ENCODE results near the gene MDFI. TPM values are rescaled to one million over a fixed set of nuclear protein-coding genes. Genes with fewer than 3 reads are reported as not detected.

MDFI gene
- total and polyA plus RNA-seq, 9 of the 15 experiments (the other 6 are each of a cell fraction or from before 2014, with no cell fraction given), result not detected

- CTCF ChIA-PET (ENCODE audit: low intra/inter-chr PET ratio), result no interaction called here
- no peak for TF ChIP-seq NFE2 (IDR thresholded peaks at IDR 0.05; ENCODE audit: low read depth)
- no peak for TF ChIP-seq PRPF4 (IDR thresholded peaks at IDR 0.05; ENCODE audit: insufficient read depth, low read depth, low read length, poor library complexity, severe bottlenecking)
- TF ChIP-seq THRB (CRISPR knock-in tag; conservative IDR thresholded peaks at IDR 0.05), result no peak
- no peak for TF ChIP-seq ZNF589 (CRISPR knock-in tag; IDR thresholded peaks at IDR 0.05; ENCODE audit: low read depth)
- TF ChIP-seq JUN (IDR thresholded peaks at IDR 0.05; ENCODE audit: borderline replicate concordance, low read depth, low read length), result no peak
- TF ChIP-seq JUN (CRISPR knock-in tag; IDR thresholded peaks at IDR 0.05; ENCODE audit: borderline replicate concordance), result no peak
- TF ChIP-seq ZKSCAN1 (IDR thresholded peaks at IDR 0.05; ENCODE audit: low read depth, low read length), result no peak
- TF ChIP-seq ZNF449 (CRISPR knock-in tag; IDR thresholded peaks at IDR 0.05), result no peak
- TF ChIP-seq SETDB1 (IDR thresholded peaks at IDR 0.05; ENCODE audit: low read length), result no peak
- TF ChIP-seq HLTF (IDR thresholded peaks at IDR 0.05), result no peak
- TF ChIP-seq POLR3A (IDR thresholded peaks at IDR 0.05; ENCODE audit: borderline replicate concordance, extremely low read depth, insufficient read depth, insufficient read length), result no peak
- no peak for TF ChIP-seq COPS2 (conservative IDR thresholded peaks at IDR 0.05)
- no peak for TF ChIP-seq ZNF717 (CRISPR knock-in tag; IDR thresholded peaks at IDR 0.05)
- H3K27ac ChIP-seq (ENCODE audit: extremely low read depth, low read depth, low read length), result no peak overlapping the region
These were observed 32.6 kb upstream of the MDFI start for GRCh38 chr6:41605649-41606048.

More at GRCh38 chr6:41605649-41606048, 32.6 kb upstream of the MDFI start:
- BruUV-seq (replicated peaks), result no TSS peak
- Histone ChIP-seq H3K9me3 (replicated peaks; ENCODE audit: control insufficient read depth, insufficient read depth, low read depth, low read length) (no peaks in the 10 kb centered on the region), H3K4me2 (ENCODE audit: insufficient read depth, low read length) (no peak overlapping the region), H3K4me1 (replicated peaks in 1 of 2; ENCODE audit: control insufficient read depth in 2 of 2, insufficient read depth in 2 of 2, low read length in 2 of 2) (no peaks in the 10 kb centered on the region; a peak in 2 of 5 replicates), H4K20me1 (replicated peaks; ENCODE audit: control insufficient read depth, insufficient read depth, low read length) (0 out of 2 replicates have a peak, but pooled peaks cover 5% of the 10 kb centered on the region), H3K9me1 (ENCODE audit: control insufficient read depth, insufficient read depth, low read length) (peaks cover 8% of the 10 kb centered on the region), H3K9ac (ENCODE audit: insufficient read depth in 1 of 2, low read depth in 2 of 2, low read length in 2 of 2) (no peak overlapping the region), H3K4me3 (no peak overlapping the region), H3K79me2 (ENCODE audit: control insufficient read depth, insufficient read depth, low read length) (no peaks in the 10 kb centered on the region), H3K27me3 (ENCODE audit: control insufficient read depth in 2 of 2, insufficient read depth in 2 of 2, low read length in 2 of 2) (peaks cover 19 to 38% of the 10 kb centered on the region in 2 experiments; a peak in 3 of 5 replicates), H3K36me3 (ENCODE audit: control insufficient read depth, insufficient read depth, low read length) (no peaks in the 10 kb centered on the region), H2AFZ (ENCODE audit: low read depth, low read length) (no peak overlapping the region)
- DNase-seq (ENCODE audit: extremely low read depth in 1 of 4, low spot score in 3 of 4), result no peak
- WGBS (ENCODE audit: insufficient coverage, low coverage, missing lambda C conversion rate), result 3% methylated on average over 3 of the region's 3 CpGs
- POLR2A ChIA-PET, result interaction anchor here (0.6 to 1.1 kb wide), 3 partner anchors 8 to 110 kb away, joined by 3 read pairs; no protein-coding TSS in a partner anchor
- intact Hi-C loops (cut with micrococcal nuclease) (no loop called here), in situ Hi-C loops (cut with MboI) (no loop called here)
- FAIRE-seq, result no peak
- ATAC-seq, result no peak
